Measurements from ENCODE around the gene COX4I1. TPM values are rescaled to one million over a fixed set of nuclear protein-coding genes. Genes with fewer than 3 reads are reported as not detected.

The COX4I1 gene
- total and polyA plus RNA-seq, 2 of the 8 experiments (the other 6 are each of a cell fraction or from before 2014, with no cell fraction given): 507 to 707 TPM

GRCh38 chr16:85849388-85849787 lies 49.9 kb downstream of the COX4I1 start:
- no peak overlapping the region for H4K8ac ChIP-seq (ENCODE audit: extremely low read depth, insufficient read depth, low read length)
- H2BK5ac ChIP-seq (ENCODE audit: low read depth, low read length): no peak overlapping the region
- H3K4me1 ChIP-seq (replicated peaks in 1 of 4; ENCODE audit: control insufficient read depth in 3 of 4, insufficient read depth in 4 of 4, low read length in 3 of 4): no peaks in the 10 kb centered on the region
- no peaks in the 10 kb centered on the region for H3K79me1 ChIP-seq (ENCODE audit: low read depth, low read length)
- H3K4me3 ChIP-seq (ENCODE audit: extremely low read depth in 1 of 4, insufficient read depth in 2 of 4, low read depth in 3 of 4, low read length in 4 of 4): no peak overlapping the region
- H3K79me2 ChIP-seq (ENCODE audit: control insufficient read depth in 1 of 2, insufficient read depth in 2 of 2, low read length in 2 of 2): no peaks in the 10 kb centered on the region
- DNase-seq (ENCODE audit: low read depth in 1 of 2, low spot score in 2 of 2): no peak
- no peaks in the 10 kb centered on the region for H3K9me3 ChIP-seq (ENCODE audit: insufficient read depth in 2 of 2, low read depth in 1 of 2, low read length in 1 of 2)
- no peak overlapping the region for H2BK12ac ChIP-seq (ENCODE audit: low read depth, low read length)
- ChIA-PET POLR2A (ENCODE audit: partially characterized antibody) (no interaction called here), CTCF (ENCODE audit: partially characterized antibody) (interaction anchor here (0.8 to 3.6 kb wide), 8 partner anchors 10 to 138 kb away, joined by 3 to 26 read pairs (median 4); no protein-coding TSS in a partner anchor)
- no peak overlapping the region for H2BK120ac ChIP-seq (replicated peaks; ENCODE audit: low read depth, low read length)
- no peak overlapping the region; a peak in 1 of 7 replicates for H3K9ac ChIP-seq (replicated peaks in 1 of 4; ENCODE audit: extremely low read depth in 1 of 4, low read depth in 3 of 4, low read length in 3 of 4)
- H3K4me2 ChIP-seq (ENCODE audit: insufficient read depth in 1 of 2, low read depth in 2 of 2, low read length in 2 of 2): no peak overlapping the region
- H2BK15ac ChIP-seq (ENCODE audit: low read length): no peak overlapping the region
- no peak overlapping the region for H3K4ac ChIP-seq (replicated peaks; ENCODE audit: insufficient read length, low read depth, low read length)
- no peak overlapping the region for H3K18ac ChIP-seq (ENCODE audit: extremely low read depth, low read length)
- H2AFZ ChIP-seq (ENCODE audit: low read length): no peak overlapping the region
- H4K91ac ChIP-seq (replicated peaks; ENCODE audit: insufficient read length, low read length): no peak overlapping the region
- WGBS, 2 experiments (ENCODE audit: extremely low coverage in 1 of 2, insufficient coverage in 1 of 2, insufficient read length in 1 of 2, insufficient replicate concordance in 2 of 2, low coverage in 1 of 2, low lambda C conversion rate in 2 of 2, missing lambda C conversion rate in 1 of 2): 86% methylated on average over 8 of the region's 8 CpGs; no CpG with 5 or more reads in 1 of the 2 experiments
- no peak overlapping the region for H3K56ac ChIP-seq (replicated peaks; ENCODE audit: insufficient read length, low read depth, low read length)
- no peak overlapping the region for H3K14ac ChIP-seq (ENCODE audit: insufficient read length)
- no peak overlapping the region for H2AK5ac ChIP-seq (ENCODE audit: low read depth, low read length)
- no peak overlapping the region for H3K23ac ChIP-seq (ENCODE audit: insufficient read length)
- no peak overlapping the region for H2BK20ac ChIP-seq (ENCODE audit: low read length)
- no peak overlapping the region for H4K5ac ChIP-seq (ENCODE audit: insufficient read length, low read depth, low read length)
- H3K23me2 ChIP-seq (ENCODE audit: low read depth, low read length): no peaks in the 10 kb centered on the region
- no peak overlapping the region for H3K27ac ChIP-seq (ENCODE audit: low read depth, low read length)
- H3K36me3 ChIP-seq (ENCODE audit: control insufficient read depth in 2 of 4, insufficient read depth in 4 of 4, low read length in 3 of 4): no peaks in the 10 kb centered on the region
- H4K20me1 ChIP-seq (replicated peaks in 1 of 2; ENCODE audit: control insufficient read depth in 1 of 2, insufficient read depth in 2 of 2, low read length in 2 of 2): no peaks in the 10 kb centered on the region
- FAIRE-seq: no peak
- no peaks in the 10 kb centered on the region; a peak in 1 of 7 replicates for H3K27me3 ChIP-seq (replicated peaks in 1 of 4; ENCODE audit: control insufficient read depth in 3 of 4, extremely low read depth in 1 of 4, insufficient read depth in 3 of 4, low read length in 3 of 4)
- no peak for TF ChIP-seq EGR1 (IDR thresholded peaks at IDR 0.05; ENCODE audit: borderline replicate concordance, low read depth, low read length)
- TF ChIP-seq, protein P1, sequence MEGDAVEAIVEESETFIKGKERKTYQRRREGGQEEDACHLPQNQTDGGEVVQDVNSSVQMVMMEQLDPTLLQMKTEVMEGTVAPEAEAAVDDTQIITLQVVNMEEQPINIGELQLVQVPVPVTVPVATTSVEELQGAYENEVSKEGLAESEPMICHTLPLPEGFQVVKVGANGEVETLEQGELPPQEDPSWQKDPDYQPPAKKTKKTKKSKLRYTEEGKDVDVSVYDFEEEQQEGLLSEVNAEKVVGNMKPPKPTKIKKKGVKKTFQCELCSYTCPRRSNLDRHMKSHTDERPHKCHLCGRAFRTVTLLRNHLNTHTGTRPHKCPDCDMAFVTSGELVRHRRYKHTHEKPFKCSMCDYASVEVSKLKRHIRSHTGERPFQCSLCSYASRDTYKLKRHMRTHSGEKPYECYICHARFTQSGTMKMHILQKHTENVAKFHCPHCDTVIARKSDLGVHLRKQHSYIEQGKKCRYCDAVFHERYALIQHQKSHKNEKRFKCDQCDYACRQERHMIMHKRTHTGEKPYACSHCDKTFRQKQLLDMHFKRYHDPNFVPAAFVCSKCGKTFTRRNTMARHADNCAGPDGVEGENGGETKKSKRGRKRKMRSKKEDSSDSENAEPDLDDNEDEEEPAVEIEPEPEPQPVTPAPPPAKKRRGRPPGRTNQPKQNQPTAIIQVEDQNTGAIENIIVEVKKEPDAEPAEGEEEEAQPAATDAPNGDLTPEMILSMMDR (IDR thresholded peaks at IDR 0.05; ENCODE audit: control extremely low read depth in 1 of 3, insufficient read depth in 1 of 3, low read depth in 1 of 3, low read length in 3 of 3): no peak
